K562 (cell line): ENCODE results near the gene NR3C2.

ENCODE experiments used
- ATF3 ChIP-seq, 2 experiments: fragments of 450-650 bp in 1 of 2; sonication (generic) in 1 of 2; formaldehyde crosslinking in 1 of 2; IDR thresholded peaks in 1 of 2; conservative IDR thresholded peaks in 1 of 2; 2 replicates each; pipeline versions ENCODE4 v1.6.1 to v1.8.1; 2016 to 2023; ENCODE audit warnings: mild to moderate bottlenecking in 2 of 2, moderate library complexity in 2 of 2, inconsistent platforms in 1 of 2, missing genetic modification reagents in 1 of 2
- CC2D1A ChIP-seq: fragments of 450-650 bp; IDR thresholded peaks from 2 replicates; pipeline ENCODE4 v1.6.1; 2017; ENCODE audit warnings: mild to moderate bottlenecking
- CTCF ChIP-seq, 3 experiments: IDR thresholded peaks in 2 of 3; conservative IDR thresholded peaks in 1 of 3; 2 replicates each; pipeline ENCODE4 v1.5.1; 2011 to 2012; ENCODE audit warnings: low read length in 3 of 3, mild to moderate bottlenecking in 3 of 3, control low read depth in 2 of 3, improper control_type of control experiment in 1 of 3, inconsistent platforms in 1 of 3, low read depth in 1 of 3, mixed read lengths in 1 of 3, moderate library complexity in 1 of 3; ENCODE audit not compliant: insufficient read depth in 2 of 3
- FOXP4 ChIP-seq: sonication (generic); formaldehyde crosslinking; IDR thresholded peaks from 2 replicates; pipeline ENCODE4 v1.8.0; 2022; ENCODE audit warnings: mild to moderate bottlenecking, missing genetic modification reagents, borderline replicate concordance
- PRDM10 ChIP-seq: fragments of 450-650 bp; IDR thresholded peaks from 2 replicates; pipeline ENCODE4 v1.6.1; 2018; ENCODE audit not compliant: partially characterized antibody
- SPI1 ChIP-seq: IDR thresholded peaks from 2 replicates; pipeline ENCODE4 v1.6.1; 2011; ENCODE audit warnings: low read depth, low read length, control low read depth, borderline replicate concordance
- TEAD4 ChIP-seq, 2 experiments: sonication (generic) in 1 of 2; formaldehyde crosslinking in 1 of 2; IDR thresholded peaks; 2 replicates each; pipeline versions ENCODE4 v1.6.1 to v1.8.0; 2012 to 2022; ENCODE audit warnings: borderline replicate concordance in 1 of 2, inconsistent platforms in 1 of 2, low read length in 1 of 2, mild to moderate bottlenecking in 1 of 2, missing genetic modification reagents in 1 of 2
- ZFP36 ChIP-seq: fragments of 150-350 bp; IDR thresholded peaks from 2 replicates; pipeline ENCODE4 v1.6.1; 2018; ENCODE audit warnings: low read length, low read depth; ENCODE audit not compliant: partially characterized antibody
- ZNF318 ChIP-seq, 2 experiments: fragments of 450-650 bp; IDR thresholded peaks; 2 replicates each; pipeline ENCODE4 v1.6.1; 2016; ENCODE audit warnings: mild to moderate bottlenecking in 2 of 2, borderline replicate concordance in 1 of 2, low read depth in 1 of 2, moderate library complexity in 1 of 2
- ZNF512 ChIP-seq: IDR thresholded peaks from 2 replicates; pipeline ENCODE4 v1.6.1; 2016; ENCODE audit warnings: missing genetic modification characterization, missing compliant biosample characterization

- TF ChIP-seq ZNF318 (IDR thresholded peaks at IDR 0.05; ENCODE audit: borderline replicate concordance in 1 of 2, low read depth in 1 of 2): no peak
- TF ChIP-seq ZFP36: no peak
- TF ChIP-seq PRDM10: no peak
- no peak for TF ChIP-seq CC2D1A
- TF ChIP-seq FOXP4 (CRISPR knock-in tag): no peak
- TF ChIP-seq ZNF512 (tag): no peak
- TF ChIP-seq CTCF (IDR thresholded peaks at IDR 0.05 in 2 of 3, conservative IDR thresholded peaks at IDR 0.05 in 1 of 3; ENCODE audit: insufficient read depth in 2 of 3, low read depth in 1 of 3, low read length in 3 of 3): no peak
- TF ChIP-seq ATF3 (IDR thresholded peaks at IDR 0.05): no peak
- TF ChIP-seq ATF3 (CRISPR knock-in tag; conservative IDR thresholded peaks at IDR 0.05): no peak
- TF ChIP-seq TEAD4 (IDR thresholded peaks at IDR 0.05; ENCODE audit: low read length): no peak
- no peak for TF ChIP-seq TEAD4 (CRISPR knock-in tag; IDR thresholded peaks at IDR 0.05; ENCODE audit: borderline replicate concordance)
- no peak for TF ChIP-seq SPI1
Observed at GRCh38 chr4:148434075-148434773, 8.0 kb downstream of the NR3C2 start.
